Measurements from ENCODE around the gene TCTN2.

The TCTN2 gene

GRCh38 chr12:123686636-123687190 lies 15.8 kb downstream of the TCTN2 start:
- DNase-seq (ENCODE audit: low read depth in 2 of 2): no peak

GRCh38 chr12:123690191-123690840 lies 19.4 kb downstream of the TCTN2 start:
- DNase-seq (ENCODE audit: low read depth in 2 of 2): no peak

- no peak for DNase-seq (ENCODE audit: low read depth in 2 of 2)
Observed at GRCh38 chr12:123696207-123696606, 25.3 kb downstream of the TCTN2 start.

- DNase-seq (ENCODE audit: low read depth in 2 of 2): no peak
Observed at GRCh38 chr12:123696646-123697045, 25.7 kb downstream of the TCTN2 start.

- no peak for DNase-seq (ENCODE audit: low read depth in 2 of 2)
Observed at GRCh38 chr12:123705935-123706334, 35.0 kb downstream of the TCTN2 start.

GRCh38 chr12:123707466-123707865 lies 36.6 kb downstream of the TCTN2 start:
- no peak for DNase-seq (ENCODE audit: low read depth in 2 of 2)

- DNase-seq (ENCODE audit: low read depth in 2 of 2): no peak
Observed at GRCh38 chr12:123712780-123713319, 41.9 kb downstream of the TCTN2 start.

- no peak for DNase-seq (ENCODE audit: low read depth in 2 of 2)
Observed at GRCh38 chr12:123713398-123713797, 42.5 kb downstream of the TCTN2 start.

GRCh38 chr12:123713823-123714585 lies 43.1 kb downstream of the TCTN2 start:
- DNase-seq (ENCODE audit: low read depth in 2 of 2): no peak

GRCh38 chr12:123715195-123715594 lies 44.3 kb downstream of the TCTN2 start:
- no peak for DNase-seq (ENCODE audit: low read depth in 2 of 2)

GRCh38 chr12:123717350-123717749 lies 46.4 kb downstream of the TCTN2 start:
- no peak for DNase-seq (ENCODE audit: low read depth in 2 of 2)

- no peak for DNase-seq (ENCODE audit: low read depth in 2 of 2)
Observed at GRCh38 chr12:123720141-123720814, 49.4 kb downstream of the TCTN2 start.

GRCh38 chr12:123721245-123721644 lies 50.3 kb downstream of the TCTN2 start:
- DNase-seq (ENCODE audit: low read depth in 2 of 2): no peak

GRCh38 chr12:123723011-123723410 lies 52.1 kb downstream of the TCTN2 start:
- DNase-seq (ENCODE audit: low read depth in 2 of 2): no peak

GRCh38 chr12:123723765-123724164 lies 52.9 kb downstream of the TCTN2 start:
- DNase-seq (ENCODE audit: low read depth in 2 of 2): no peak

GRCh38 chr12:123726244-123726643 lies 55.3 kb downstream of the TCTN2 start:
- no peak for DNase-seq (ENCODE audit: low read depth in 2 of 2)

- no peak for DNase-seq (ENCODE audit: low read depth in 2 of 2)
Observed at GRCh38 chr12:123726962-123727361, 56.0 kb downstream of the TCTN2 start.

GRCh38 chr12:123727878-123728277 lies 57.0 kb downstream of the TCTN2 start:
- no peak for DNase-seq (ENCODE audit: low read depth in 2 of 2)

GRCh38 chr12:123731596-123731995 lies 60.7 kb downstream of the TCTN2 start:
- no peak for DNase-seq (ENCODE audit: low read depth in 2 of 2)

GRCh38 chr12:123732251-123732650 lies 61.3 kb downstream of the TCTN2 start:
- DNase-seq (ENCODE audit: low read depth in 2 of 2): no peak

- no peak for DNase-seq (ENCODE audit: low read depth in 2 of 2)
Observed at GRCh38 chr12:123733229-123733628, 62.3 kb downstream of the TCTN2 start.

- no peak for DNase-seq (ENCODE audit: low read depth in 2 of 2)
Observed at GRCh38 chr12:123734268-123734667, 63.4 kb downstream of the TCTN2 start.

Data from stimulated activated CD8-positive, alpha-beta memory T cell treated with anti-CD3 and anti-CD28 coated beads, Interleukin-2, amount 100 ng/mL, for 48 hours (primary cell).